ENCODE results near the gene UXS1. TPM values are rescaled to one million over a fixed set of nuclear protein-coding genes. Genes with fewer than 3 reads are reported as not detected.

Gene UXS1
- total RNA-seq, 1 donor from 2014 or later = 35.6 TPM

DNA sequence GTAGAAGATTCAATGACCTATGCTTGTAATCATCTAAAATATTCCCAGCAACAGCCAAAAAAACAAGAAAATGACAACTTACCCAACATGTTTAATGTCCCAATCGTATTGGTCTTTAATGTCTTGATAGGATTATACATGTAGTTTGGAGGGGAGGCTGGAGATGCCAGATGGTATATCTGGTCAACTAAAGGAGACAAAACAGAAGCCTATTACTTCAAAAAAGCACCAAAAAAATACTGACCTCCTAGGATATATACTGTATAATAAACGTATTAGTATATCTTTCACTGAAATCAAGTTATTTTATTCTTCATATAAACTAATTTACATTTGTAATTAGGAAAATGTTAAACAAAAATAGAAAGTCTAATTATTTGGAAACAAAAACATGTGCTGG lies 64.5 kb downstream of the UXS1 start:
- TF ChIP-seq, protein P1, sequence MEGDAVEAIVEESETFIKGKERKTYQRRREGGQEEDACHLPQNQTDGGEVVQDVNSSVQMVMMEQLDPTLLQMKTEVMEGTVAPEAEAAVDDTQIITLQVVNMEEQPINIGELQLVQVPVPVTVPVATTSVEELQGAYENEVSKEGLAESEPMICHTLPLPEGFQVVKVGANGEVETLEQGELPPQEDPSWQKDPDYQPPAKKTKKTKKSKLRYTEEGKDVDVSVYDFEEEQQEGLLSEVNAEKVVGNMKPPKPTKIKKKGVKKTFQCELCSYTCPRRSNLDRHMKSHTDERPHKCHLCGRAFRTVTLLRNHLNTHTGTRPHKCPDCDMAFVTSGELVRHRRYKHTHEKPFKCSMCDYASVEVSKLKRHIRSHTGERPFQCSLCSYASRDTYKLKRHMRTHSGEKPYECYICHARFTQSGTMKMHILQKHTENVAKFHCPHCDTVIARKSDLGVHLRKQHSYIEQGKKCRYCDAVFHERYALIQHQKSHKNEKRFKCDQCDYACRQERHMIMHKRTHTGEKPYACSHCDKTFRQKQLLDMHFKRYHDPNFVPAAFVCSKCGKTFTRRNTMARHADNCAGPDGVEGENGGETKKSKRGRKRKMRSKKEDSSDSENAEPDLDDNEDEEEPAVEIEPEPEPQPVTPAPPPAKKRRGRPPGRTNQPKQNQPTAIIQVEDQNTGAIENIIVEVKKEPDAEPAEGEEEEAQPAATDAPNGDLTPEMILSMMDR (IDR thresholded peaks at IDR 0.05) = no peak
- no peak for TF ChIP-seq POLR2AphosphoS5 (IDR thresholded peaks at IDR 0.05; ENCODE audit: insufficient read depth in 1 of 2, low read depth in 1 of 2)
- no peak for TF ChIP-seq POLR2A (IDR thresholded peaks at IDR 0.05)
- DNase-seq (ENCODE audit: extremely low spot score in 2 of 2) = no peak
- Histone ChIP-seq H3K9me3 (no peaks in the 10 kb centered on the region), H3K36me3 (peaks cover 0 to 15% of the 10 kb centered on the region in 2 donors), H3K4me1 (peaks cover 11% of the 10 kb centered on the region), H3K4me3 (no peak overlapping the region), H3K27ac (no peak overlapping the region), H3K27me3 (no peaks in the 10 kb centered on the region)
- intact Hi-C loops (cut with DNase I) = no loop called here

DNA sequence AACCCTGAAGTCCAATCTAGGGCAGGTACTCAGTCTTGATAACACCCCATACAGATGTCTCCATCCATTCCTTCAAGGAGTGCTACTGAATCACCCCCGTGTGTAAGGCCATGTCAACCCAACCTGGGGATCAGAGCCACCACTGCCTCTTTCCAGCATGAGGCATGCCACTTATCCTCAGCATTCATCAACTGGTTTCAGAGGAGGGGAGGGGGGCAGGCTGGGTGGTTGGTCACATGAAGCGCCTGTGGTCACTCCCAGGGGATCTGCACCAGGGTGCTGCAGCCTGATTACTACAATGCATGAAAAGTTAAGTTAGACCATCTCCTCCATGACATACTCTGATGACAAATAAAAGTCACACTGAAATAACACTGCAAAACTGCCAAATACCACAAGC lies 65.0 kb downstream of the UXS1 start:
- intact Hi-C loops (cut with DNase I) = no loop called here
- peaks cover 11% of the 10 kb centered on the region for H3K4me1 ChIP-seq
- DNase-seq (ENCODE audit: extremely low spot score in 2 of 2) = no peak
- TF ChIP-seq POLR2AphosphoS5 (IDR thresholded peaks at IDR 0.05; ENCODE audit: insufficient read depth in 1 of 2, low read depth in 1 of 2) = no peak
- TF ChIP-seq, protein P1 (IDR thresholded peaks at IDR 0.05) = no peak
- TF ChIP-seq POLR2A (IDR thresholded peaks at IDR 0.05) = no peak
- no peaks in the 10 kb centered on the region for H3K9me3 ChIP-seq
- no peaks in the 10 kb centered on the region for H3K27me3 ChIP-seq
- peaks cover 0 to 15% of the 10 kb centered on the region in 2 donors for H3K36me3 ChIP-seq
- no peak overlapping the region for H3K4me3 ChIP-seq
- no peak overlapping the region for H3K27ac ChIP-seq

DNA sequence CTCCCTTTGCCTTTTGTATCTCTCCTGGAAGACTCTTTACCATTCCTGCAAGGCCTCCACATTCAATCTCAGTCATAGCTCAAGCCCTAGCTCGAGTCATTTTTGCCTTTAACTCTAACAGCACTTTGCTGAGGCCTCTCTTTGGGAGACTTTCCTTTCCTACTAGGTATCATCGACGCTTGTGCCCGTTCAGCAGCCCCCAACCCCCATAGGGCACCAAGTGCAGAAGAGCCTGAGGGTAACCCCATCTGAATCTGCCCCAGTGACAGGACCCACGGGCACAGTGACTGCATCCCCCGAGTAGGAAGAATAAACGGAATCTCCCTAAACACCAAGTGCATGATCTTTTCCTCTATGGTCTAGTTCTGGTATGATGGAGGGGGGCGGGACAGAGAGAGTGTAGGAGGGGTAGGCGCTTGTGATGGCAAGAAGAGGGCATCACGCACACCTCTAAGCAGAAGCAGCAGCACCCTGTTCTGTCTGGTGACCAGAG lies 66.3 kb downstream of the UXS1 start:
- peaks cover 0 to 15% of the 10 kb centered on the region in 2 donors for H3K36me3 ChIP-seq
- intact Hi-C loops (cut with DNase I) = no loop called here
- DNase-seq (ENCODE audit: extremely low spot score in 2 of 2) = no peak
- no peak overlapping the region for H3K27ac ChIP-seq
- no peak overlapping the region for H3K4me3 ChIP-seq
- no peak for TF ChIP-seq POLR2AphosphoS5 (IDR thresholded peaks at IDR 0.05; ENCODE audit: insufficient read depth in 1 of 2, low read depth in 1 of 2)
- TF ChIP-seq, protein P1 (IDR thresholded peaks at IDR 0.05) = no peak
- no peak for TF ChIP-seq POLR2A (IDR thresholded peaks at IDR 0.05)
- H3K4me1 ChIP-seq = peaks cover 11% of the 10 kb centered on the region
- H3K27me3 ChIP-seq = no peaks in the 10 kb centered on the region
- no peaks in the 10 kb centered on the region for H3K9me3 ChIP-seq

DNA sequence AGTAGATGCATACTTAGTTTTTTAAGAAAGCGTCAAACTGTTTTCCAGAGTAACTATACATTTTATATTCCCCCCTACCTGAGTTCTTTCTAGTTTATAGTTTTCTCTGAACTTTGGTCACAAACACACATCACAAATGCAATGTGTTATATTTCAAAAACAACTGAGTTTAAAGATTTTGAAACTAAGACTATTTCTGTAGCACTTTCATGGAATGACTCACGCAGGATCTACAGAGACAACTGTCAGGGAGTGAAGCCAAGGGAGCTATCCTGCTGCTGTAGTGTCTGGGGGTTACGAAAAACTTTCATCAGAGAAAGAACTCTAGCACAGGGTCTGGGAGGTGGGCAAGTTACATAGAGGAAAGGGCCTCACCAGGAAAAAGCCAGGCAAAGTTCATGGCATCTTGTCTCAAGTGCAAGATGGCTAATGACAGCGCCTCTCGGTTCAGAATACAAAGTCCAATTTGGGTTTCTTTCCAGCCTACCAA lies 66.8 kb downstream of the UXS1 start:
- no peak overlapping the region for H3K4me3 ChIP-seq
- intact Hi-C loops (cut with DNase I) = no loop called here
- H3K4me1 ChIP-seq = peaks cover 11% of the 10 kb centered on the region
- H3K27me3 ChIP-seq = no peaks in the 10 kb centered on the region
- no peaks in the 10 kb centered on the region for H3K9me3 ChIP-seq
- H3K36me3 ChIP-seq = peaks cover 0 to 15% of the 10 kb centered on the region in 2 donors
- H3K27ac ChIP-seq = no peak overlapping the region
- TF ChIP-seq, protein P1 (IDR thresholded peaks at IDR 0.05) = no peak
- no peak for TF ChIP-seq POLR2AphosphoS5 (IDR thresholded peaks at IDR 0.05; ENCODE audit: insufficient read depth in 1 of 2, low read depth in 1 of 2)
- no peak for TF ChIP-seq POLR2A (IDR thresholded peaks at IDR 0.05)
- no peak for DNase-seq (ENCODE audit: extremely low spot score in 2 of 2)

DNA sequence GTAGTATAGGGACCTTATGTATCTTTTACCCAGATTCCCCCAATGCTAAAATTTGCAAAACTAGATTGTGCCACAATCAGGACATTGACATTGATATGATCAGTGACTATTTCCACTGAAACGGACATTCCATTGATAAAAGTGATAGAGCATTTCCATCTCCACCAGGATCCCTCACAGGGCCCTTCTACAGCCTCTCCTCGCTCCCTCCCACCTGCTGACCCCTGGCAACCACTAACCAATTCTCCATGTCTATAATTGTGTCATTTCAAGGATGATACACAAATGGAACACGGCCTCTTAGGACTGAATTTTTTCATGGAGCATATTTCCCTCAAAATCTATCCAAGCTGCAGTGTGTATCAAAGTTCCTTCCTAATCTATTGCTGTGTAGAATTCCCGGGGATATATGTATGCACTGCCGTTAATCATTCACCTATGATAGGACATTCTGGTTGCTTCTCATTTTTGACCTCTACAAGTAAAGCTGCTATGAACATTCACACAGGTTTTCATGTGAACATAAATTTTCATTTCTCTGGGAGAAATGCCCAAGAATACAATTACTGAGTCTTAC lies 67.3 kb downstream of the UXS1 start:
- H3K36me3 ChIP-seq = peaks cover 0 to 15% of the 10 kb centered on the region in 2 donors
- no peak overlapping the region for H3K27ac ChIP-seq
- DNase-seq (ENCODE audit: extremely low spot score in 2 of 2) = no peak
- intact Hi-C loops (cut with DNase I) = no loop called here
- H3K4me3 ChIP-seq = no peak overlapping the region
- H3K9me3 ChIP-seq = no peaks in the 10 kb centered on the region
- H3K4me1 ChIP-seq = peaks cover 11% of the 10 kb centered on the region
- H3K27me3 ChIP-seq = no peaks in the 10 kb centered on the region
- TF ChIP-seq, protein P1 (IDR thresholded peaks at IDR 0.05) = no peak
- no peak for TF ChIP-seq POLR2A (IDR thresholded peaks at IDR 0.05)
- no peak for TF ChIP-seq POLR2AphosphoS5 (IDR thresholded peaks at IDR 0.05; ENCODE audit: insufficient read depth in 1 of 2, low read depth in 1 of 2)
